DND-41 (cell line): ENCODE measurements around the gene PSMC6.

Experiments used
- EZH2 ChIP-seq: IDR thresholded peaks from 3 replicates; pipeline ENCODE4 v1.6.1; 2012; ENCODE audit warnings: borderline replicate concordance, low read depth, mild to moderate bottlenecking, moderate library complexity, low read length, inconsistent platforms; ENCODE audit not compliant: severe bottlenecking
- TF ChIP-seq, protein P1 (sequence below): IDR thresholded peaks from 2 replicates; pipeline ENCODE4 v1.5.1; 2012; ENCODE audit warnings: borderline replicate concordance, low read length, moderate library complexity, mild to moderate bottlenecking; ENCODE audit not compliant: poor library complexity, severe bottlenecking; ENCODE audit errors: extremely low read depth

GRCh38 chr14:52690983-52691760 is 15.8 kb upstream of the PSMC6 start:
- TF ChIP-seq, protein P1, sequence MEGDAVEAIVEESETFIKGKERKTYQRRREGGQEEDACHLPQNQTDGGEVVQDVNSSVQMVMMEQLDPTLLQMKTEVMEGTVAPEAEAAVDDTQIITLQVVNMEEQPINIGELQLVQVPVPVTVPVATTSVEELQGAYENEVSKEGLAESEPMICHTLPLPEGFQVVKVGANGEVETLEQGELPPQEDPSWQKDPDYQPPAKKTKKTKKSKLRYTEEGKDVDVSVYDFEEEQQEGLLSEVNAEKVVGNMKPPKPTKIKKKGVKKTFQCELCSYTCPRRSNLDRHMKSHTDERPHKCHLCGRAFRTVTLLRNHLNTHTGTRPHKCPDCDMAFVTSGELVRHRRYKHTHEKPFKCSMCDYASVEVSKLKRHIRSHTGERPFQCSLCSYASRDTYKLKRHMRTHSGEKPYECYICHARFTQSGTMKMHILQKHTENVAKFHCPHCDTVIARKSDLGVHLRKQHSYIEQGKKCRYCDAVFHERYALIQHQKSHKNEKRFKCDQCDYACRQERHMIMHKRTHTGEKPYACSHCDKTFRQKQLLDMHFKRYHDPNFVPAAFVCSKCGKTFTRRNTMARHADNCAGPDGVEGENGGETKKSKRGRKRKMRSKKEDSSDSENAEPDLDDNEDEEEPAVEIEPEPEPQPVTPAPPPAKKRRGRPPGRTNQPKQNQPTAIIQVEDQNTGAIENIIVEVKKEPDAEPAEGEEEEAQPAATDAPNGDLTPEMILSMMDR: no peak
- no peak for TF ChIP-seq EZH2
